Measurements from ENCODE around the gene TMPRSS6. TPM values are rescaled to one million over a fixed set of nuclear protein-coding genes. Genes with fewer than 3 reads are reported as not detected.

The TMPRSS6 gene
- total and polyA plus RNA-seq, 2 donors (not counting 1 experiment from before 2014, with no cell fraction given) = 0.03 TPM; not detected in 1

DNA sequence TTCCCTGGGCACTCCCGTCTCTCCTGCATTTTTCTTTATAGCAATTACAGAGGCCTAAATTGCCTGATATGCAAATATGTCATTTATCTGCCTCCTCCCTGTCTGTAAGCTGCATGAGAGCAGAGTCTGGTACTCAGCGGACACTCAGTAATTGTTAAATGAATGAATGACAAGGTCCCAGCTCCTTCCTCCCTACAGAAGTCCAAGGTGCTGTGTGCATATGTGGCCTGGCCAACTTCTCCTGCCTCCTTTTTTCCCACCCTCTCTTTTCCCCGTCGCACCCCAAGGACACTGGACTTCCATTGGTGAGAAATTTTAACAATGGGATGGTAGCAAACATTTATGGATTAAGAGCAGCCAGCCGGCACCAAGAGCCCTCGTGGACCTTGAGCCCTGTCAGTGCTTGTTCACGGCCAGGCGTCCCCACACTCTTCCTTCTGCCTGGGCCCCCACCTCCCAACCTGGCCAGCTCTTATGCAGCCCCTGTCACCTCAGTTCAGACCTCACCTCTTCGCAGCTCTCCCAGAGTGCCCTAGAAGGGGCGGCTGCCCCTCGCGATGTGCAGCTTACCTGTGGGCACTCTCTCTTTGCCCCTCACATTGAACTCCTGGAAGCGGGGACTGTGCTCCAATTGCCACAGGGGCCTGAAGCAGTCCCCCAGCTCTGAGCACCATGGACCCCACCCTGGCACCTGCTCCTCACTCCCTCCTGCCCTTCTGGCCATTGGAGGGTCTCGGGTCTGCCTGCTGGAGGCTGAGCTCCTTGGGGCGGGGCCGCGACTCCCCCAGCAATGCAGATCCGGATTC lies 1.5 kb downstream of the TMPRSS6 start:
- H3K9me3 Mint-ChIP-seq (ENCODE audit: insufficient read depth) = no peaks in the 10 kb centered on the region
- ChIA-PET CTCF (no interaction called here), POLR2A (interaction anchor here (0.6 kb wide), 1 partner anchor 12 kb away, joined by 3 read pairs; no protein-coding TSS in a partner anchor)
- H3K4me1 ChIP-seq (ENCODE audit: control insufficient read depth in 2 of 2, insufficient read depth in 2 of 2, low read length in 2 of 2) = no peaks in the 10 kb centered on the region
- 95% methylated on average over 14 of the region's 18 CpGs for WGBS (ENCODE audit: insufficient coverage)
- no peaks in the 10 kb centered on the region for H3K79me2 ChIP-seq (ENCODE audit: control insufficient read depth, insufficient read depth, low read length)
- no peak overlapping the region for H3K9ac ChIP-seq (ENCODE audit: low read length)
- no peaks in the 10 kb centered on the region for H3K27me3 ChIP-seq (replicated peaks in 1 of 4; ENCODE audit: control extremely low read depth in 1 of 4, control insufficient read depth in 3 of 4, insufficient read depth in 4 of 4, low read length in 3 of 4)
- no peak overlapping the region for H3K4me3 ChIP-seq (ENCODE audit: control extremely low read depth in 1 of 5, extremely low read depth in 1 of 5, insufficient read depth in 1 of 5, low read depth in 2 of 5, low read length in 4 of 5)
- DNase-seq (no peak), ATAC-seq (ENCODE audit: low read depth) (no peak)
- H3K27ac Mint-ChIP-seq = no peak overlapping the region
- no peaks in the 10 kb centered on the region for H3K36me3 ChIP-seq (replicated peaks in 1 of 2; ENCODE audit: control extremely low read depth in 1 of 2, control insufficient read depth in 1 of 2, extremely low read depth in 1 of 2, insufficient read depth in 2 of 2, low read length in 1 of 2)
- H4K20me1 ChIP-seq (ENCODE audit: control insufficient read depth, insufficient read depth, low read length, poor library complexity, severe bottlenecking) = no peaks in the 10 kb centered on the region
- no peak overlapping the region for H3K4me3 Mint-ChIP-seq
- intact Hi-C loops (cut with micrococcal nuclease) = no loop called here
- no peaks in the 10 kb centered on the region for H3K9me3 ChIP-seq (ENCODE audit: control extremely low read depth in 1 of 3, control insufficient read depth in 2 of 3, insufficient read depth in 1 of 3, low read length in 2 of 3)
- no peak overlapping the region for H3K27ac ChIP-seq (ENCODE audit: low read length in 2 of 2)
- no peak overlapping the region for H3K4me2 ChIP-seq (replicated peaks; ENCODE audit: low read depth, low read length, poor library complexity, severe bottlenecking)
- H3K27me3 Mint-ChIP-seq = peaks cover 10% of the 10 kb centered on the region
- TF ChIP-seq EZH2 (IDR thresholded peaks at IDR 0.05; ENCODE audit: borderline replicate concordance, insufficient read depth, low read depth, low read length, poor library complexity, severe bottlenecking) = no peak
- TF ChIP-seq, protein P1, sequence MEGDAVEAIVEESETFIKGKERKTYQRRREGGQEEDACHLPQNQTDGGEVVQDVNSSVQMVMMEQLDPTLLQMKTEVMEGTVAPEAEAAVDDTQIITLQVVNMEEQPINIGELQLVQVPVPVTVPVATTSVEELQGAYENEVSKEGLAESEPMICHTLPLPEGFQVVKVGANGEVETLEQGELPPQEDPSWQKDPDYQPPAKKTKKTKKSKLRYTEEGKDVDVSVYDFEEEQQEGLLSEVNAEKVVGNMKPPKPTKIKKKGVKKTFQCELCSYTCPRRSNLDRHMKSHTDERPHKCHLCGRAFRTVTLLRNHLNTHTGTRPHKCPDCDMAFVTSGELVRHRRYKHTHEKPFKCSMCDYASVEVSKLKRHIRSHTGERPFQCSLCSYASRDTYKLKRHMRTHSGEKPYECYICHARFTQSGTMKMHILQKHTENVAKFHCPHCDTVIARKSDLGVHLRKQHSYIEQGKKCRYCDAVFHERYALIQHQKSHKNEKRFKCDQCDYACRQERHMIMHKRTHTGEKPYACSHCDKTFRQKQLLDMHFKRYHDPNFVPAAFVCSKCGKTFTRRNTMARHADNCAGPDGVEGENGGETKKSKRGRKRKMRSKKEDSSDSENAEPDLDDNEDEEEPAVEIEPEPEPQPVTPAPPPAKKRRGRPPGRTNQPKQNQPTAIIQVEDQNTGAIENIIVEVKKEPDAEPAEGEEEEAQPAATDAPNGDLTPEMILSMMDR (IDR thresholded peaks at IDR 0.05) = no peak
- no peak overlapping the region for H2AFZ ChIP-seq (ENCODE audit: insufficient read depth, low read depth, low read length, poor library complexity, severe bottlenecking)
- H3K4me1 Mint-ChIP-seq = no peaks in the 10 kb centered on the region

DNA sequence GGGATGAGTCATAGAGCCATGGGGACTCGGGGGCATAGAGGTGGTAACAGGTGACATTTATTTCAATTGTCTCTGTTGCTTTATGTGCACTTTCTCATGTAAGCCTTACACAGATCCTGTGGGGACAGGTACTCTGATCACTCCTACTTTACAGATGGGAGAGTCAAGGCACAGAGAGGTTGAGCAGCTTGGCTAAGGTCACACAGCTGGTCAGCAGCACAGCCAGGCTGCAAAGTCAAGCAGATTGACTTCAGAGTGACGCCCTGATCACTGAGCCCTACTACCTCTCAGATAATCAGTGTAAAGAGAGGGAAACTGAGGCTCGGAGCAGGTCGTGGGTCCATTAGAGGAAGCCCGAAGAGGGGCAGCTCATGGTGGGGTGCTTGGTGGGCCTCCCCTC lies 3.5 kb downstream of the TMPRSS6 start:
- Histone ChIP-seq H2AFZ (ENCODE audit: insufficient read depth, low read depth, low read length, poor library complexity, severe bottlenecking) (no peak overlapping the region), H3K79me2 (ENCODE audit: control insufficient read depth, insufficient read depth, low read length) (no peaks in the 10 kb centered on the region), H3K4me2 (replicated peaks; ENCODE audit: low read depth, low read length, poor library complexity, severe bottlenecking) (no peak overlapping the region), H3K9me3 (ENCODE audit: control extremely low read depth in 1 of 3, control insufficient read depth in 2 of 3, insufficient read depth in 1 of 3, low read length in 2 of 3) (no peaks in the 10 kb centered on the region), H3K4me1 (ENCODE audit: control insufficient read depth in 2 of 2, insufficient read depth in 2 of 2, low read length in 2 of 2) (no peaks in the 10 kb centered on the region), H3K36me3 (replicated peaks in 1 of 2; ENCODE audit: control extremely low read depth in 1 of 2, control insufficient read depth in 1 of 2, extremely low read depth in 1 of 2, insufficient read depth in 2 of 2, low read length in 1 of 2) (no peaks in the 10 kb centered on the region), H4K20me1 (ENCODE audit: control insufficient read depth, insufficient read depth, low read length, poor library complexity, severe bottlenecking) (no peaks in the 10 kb centered on the region), H3K27me3 (replicated peaks in 1 of 4; ENCODE audit: control extremely low read depth in 1 of 4, control insufficient read depth in 3 of 4, insufficient read depth in 4 of 4, low read length in 3 of 4) (no peaks in the 10 kb centered on the region), H3K4me3 (ENCODE audit: control extremely low read depth in 1 of 5, extremely low read depth in 1 of 5, insufficient read depth in 1 of 5, low read depth in 2 of 5, low read length in 4 of 5) (no peak overlapping the region), H3K9ac (ENCODE audit: low read length) (no peak overlapping the region), H3K27ac (ENCODE audit: low read length in 2 of 2) (no peak overlapping the region)
- CTCF ChIA-PET = no interaction called here
- no peak overlapping the region for H3K4me3 Mint-ChIP-seq
- intact Hi-C loops (cut with micrococcal nuclease) = no loop called here
- no peak for DNase-seq
- ATAC-seq (ENCODE audit: low read depth) = no peak
- no CpG with 5 or more reads among the region's 5 CpGs for WGBS (ENCODE audit: insufficient coverage)
- H3K9me3 Mint-ChIP-seq (ENCODE audit: insufficient read depth) = no peaks in the 10 kb centered on the region
- peaks cover 10% of the 10 kb centered on the region for H3K27me3 Mint-ChIP-seq
- H3K4me1 Mint-ChIP-seq = no peaks in the 10 kb centered on the region
- TF ChIP-seq, protein P1 (IDR thresholded peaks at IDR 0.05) = no peak
- no peak for TF ChIP-seq EZH2 (IDR thresholded peaks at IDR 0.05; ENCODE audit: borderline replicate concordance, insufficient read depth, low read depth, low read length, poor library complexity, severe bottlenecking)
- no peak overlapping the region for H3K27ac Mint-ChIP-seq
- POLR2A ChIA-PET = no interaction called here
